ENCODE data around the gene ZGRF1. TPM values are rescaled to one million over a fixed set of nuclear protein-coding genes. Genes with fewer than 3 reads are reported as not detected.

ZGRF1 gene
- total and polyA plus RNA-seq, 9 of the 15 experiments (the other 6 are each of a cell fraction or from before 2014, with no cell fraction given): 8.8 to 35.2 (median 22.0) TPM

DNA sequence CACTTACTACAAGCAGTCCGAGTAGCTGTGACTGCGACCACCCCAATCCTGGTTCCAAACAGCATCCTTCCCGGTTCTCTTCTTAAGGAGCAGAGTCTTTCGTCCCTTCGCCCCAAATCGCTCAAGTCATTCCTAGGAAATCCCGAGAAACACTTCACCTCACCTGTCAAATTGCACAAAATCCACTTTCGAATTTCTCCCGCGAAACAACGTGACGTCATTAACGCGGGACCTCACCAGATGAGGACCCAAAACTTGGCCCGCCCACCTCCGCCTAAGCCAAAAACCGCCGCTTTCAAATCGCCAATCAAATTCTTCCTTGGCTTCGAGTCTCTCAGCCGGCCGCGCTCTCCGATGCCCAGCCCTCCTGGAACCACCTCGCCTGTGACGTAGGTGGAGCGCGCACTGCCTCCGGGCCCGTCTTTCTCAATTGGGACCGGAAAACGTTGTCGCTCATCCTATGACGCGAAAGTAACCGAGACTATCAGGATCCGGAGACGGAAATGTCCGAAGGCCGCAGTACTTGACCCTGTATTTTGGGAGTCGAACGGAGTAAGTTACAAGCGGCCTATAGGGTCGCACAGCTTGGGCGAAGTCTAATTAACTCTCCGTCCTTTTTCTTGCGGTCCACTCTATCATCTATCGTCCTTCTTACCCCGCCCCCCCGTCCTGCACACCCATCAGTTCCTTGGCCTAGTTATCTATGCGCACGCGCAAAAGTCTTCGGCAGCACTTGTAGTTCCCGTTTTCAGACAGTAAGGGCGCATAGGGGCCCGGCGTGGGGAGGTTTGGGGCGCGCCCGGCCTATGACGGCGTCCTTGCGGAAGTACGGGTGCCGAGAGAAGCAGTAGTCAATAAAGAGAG is at the start of gene ZGRF1, which contains the start of gene LARP7 (continued):
- peak; percentile 4; the same call in 1 of the 2 replicates for TF ChIP-seq STAT6 (CRISPR knock-in tag; IDR thresholded peaks at IDR 0.05)
- TF ChIP-seq ZNF780A (CRISPR knock-in tag; IDR thresholded peaks at IDR 0.05): no peak
- peak; percentile 98 for TF ChIP-seq VEZF1 (CRISPR knock-in tag; IDR thresholded peaks at IDR 0.05)
- TF ChIP-seq TFAP4 (CRISPR knock-in tag; IDR thresholded peaks at IDR 0.05; ENCODE audit: borderline replicate concordance): peak; percentile 87
- peak; percentile 81 for TF ChIP-seq L3MBTL2 (IDR thresholded peaks at IDR 0.05)
- no peak for TF ChIP-seq ZNF512 (tag; IDR thresholded peaks at IDR 0.05)
- peak; percentile 39; the same call in 1 of the 2 replicates for TF ChIP-seq THRB (CRISPR knock-in tag; conservative IDR thresholded peaks at IDR 0.05)
